ENCODE data around the gene HS3ST5.
"Not testable (repeated sequence)": the region's sequence is repeated elsewhere in the genome, so short reads cannot be mapped to it uniquely, and the experiment has no call there.

HS3ST5 gene

GRCh38 chr6:114181664-114182063 lies 161.2 kb downstream of the HS3ST5 start:
- DNase-seq: no peak

- no peak for DNase-seq
These were observed 163.4 kb downstream of the HS3ST5 start for GRCh38 chr6:114179411-114179810.

GRCh38 chr6:114176726-114177125 lies 166.1 kb downstream of the HS3ST5 start:
- DNase-seq: no peak

- no peak for DNase-seq
These were observed 170.1 kb downstream of the HS3ST5 start for GRCh38 chr6:114172576-114173260.

- no peak for DNase-seq
These were observed 171.3 kb downstream of the HS3ST5 start for GRCh38 chr6:114171473-114171872.

GRCh38 chr6:114170958-114171387 lies 171.8 kb downstream of the HS3ST5 start:
- DNase-seq: no peak

GRCh38 chr6:114170372-114170771 lies 172.5 kb downstream of the HS3ST5 start:
- no peak for DNase-seq

- no peak for DNase-seq
These were observed 173.1 kb downstream of the HS3ST5 start for GRCh38 chr6:114169763-114170162.

- DNase-seq: no peak
These were observed 174.9 kb downstream of the HS3ST5 start for GRCh38 chr6:114167583-114168576.

- DNase-seq: no peak
These were observed 178.6 kb downstream of the HS3ST5 start for GRCh38 chr6:114164207-114164606.

GRCh38 chr6:114162691-114163347 lies 180.0 kb downstream of the HS3ST5 start:
- no peak for DNase-seq

- DNase-seq: no peak
These were observed 181.9 kb downstream of the HS3ST5 start for GRCh38 chr6:114160881-114161280.

GRCh38 chr6:114159727-114160126 lies 183.1 kb downstream of the HS3ST5 start:
- no peak for DNase-seq

GRCh38 chr6:114158838-114159694 lies 183.8 kb downstream of the HS3ST5 start:
- DNase-seq: no peak

GRCh38 chr6:114158411-114158810 lies 184.4 kb downstream of the HS3ST5 start:
- peak; percentile 0 for DNase-seq

- no peak for DNase-seq
These were observed 185.0 kb downstream of the HS3ST5 start for GRCh38 chr6:114157848-114158247.

GRCh38 chr6:114155763-114156162 lies 187.1 kb downstream of the HS3ST5 start:
- DNase-seq: no peak

- DNase-seq: no peak
These were observed 188.0 kb downstream of the HS3ST5 start for GRCh38 chr6:114154812-114155211.

- no peak for DNase-seq
These were observed 189.4 kb downstream of the HS3ST5 start for GRCh38 chr6:114153448-114153847.

- no peak for DNase-seq
These were observed 191.6 kb downstream of the HS3ST5 start for GRCh38 chr6:114151064-114151690.

GRCh38 chr6:114149182-114149581 lies 193.6 kb downstream of the HS3ST5 start:
- DNase-seq: not testable (repeated sequence)

Measured in NCI-H2227 treated with DMSO at 0.1 percent for 48 hours (cell line).